ENCODE data around the gene PRDM16. TPM values are rescaled to one million over a fixed set of nuclear protein-coding genes. Genes with fewer than 3 reads are reported as not detected.

PRDM16 gene
- polyA plus RNA-seq, 1 experiment: 0.06 TPM

- CTCF ChIA-PET: interaction anchor here (1.0 to 2.7 kb wide), 6 partner anchors 195 to 1011 kb away, joined by 3 to 14 read pairs (median 8); partner anchors contain the start of gene PEX10
Measured at GRCh38 chr1:3423896-3424611, 355.1 kb downstream of the PRDM16 start.

GRCh38 chr1:3425486-3426215, 356.6 kb downstream of the PRDM16 start:
- Histone ChIP-seq H3K4me3 (ENCODE audit: low read depth, low read length) (no peak overlapping the region), H3K27ac (ENCODE audit: low read depth, low read length) (no peak overlapping the region), H3K9me3 (ENCODE audit: control insufficient read depth, insufficient read depth, low read length) (no peaks in the 10 kb centered on the region; the same call in 1 of the 2 replicates), H3K27me3 (ENCODE audit: control insufficient read depth, insufficient read depth, low read length) (peaks cover 5% of the 10 kb centered on the region)
- no peak for TF ChIP-seq CTCF (IDR thresholded peaks at IDR 0.05; ENCODE audit: low read depth, low read length)
- ChIA-PET POLR2A (no interaction called here), CTCF (interaction anchor here (0.6 to 2.7 kb wide), 10 partner anchors 44 to 1019 kb away, joined by 3 to 8 read pairs (median 3); partner anchors contain the start of gene TNFRSF14)
- no peak for DNase-seq (ENCODE audit: low read depth, low spot score)

More at GRCh38 chr1:3423896-3424611, 355.1 kb downstream of the PRDM16 start:
- no peak for DNase-seq (ENCODE audit: low read depth, low spot score)
- no peak for TF ChIP-seq CTCF (IDR thresholded peaks at IDR 0.05; ENCODE audit: low read depth, low read length)
- Histone ChIP-seq H3K4me3 (ENCODE audit: low read depth, low read length) (no peak overlapping the region), H3K27me3 (ENCODE audit: control insufficient read depth, insufficient read depth, low read length) (peaks cover 5% of the 10 kb centered on the region), H3K27ac (ENCODE audit: low read depth, low read length) (no peak overlapping the region), H3K9me3 (ENCODE audit: control insufficient read depth, insufficient read depth, low read length) (no peaks in the 10 kb centered on the region; the same call in 1 of the 2 replicates)
- POLR2A ChIA-PET: no interaction called here

GRCh38 chr1:3426956-3427535, 358.0 kb downstream of the PRDM16 start:
- no peak overlapping the region for H3K4me3 ChIP-seq (ENCODE audit: low read depth, low read length)
- peaks cover 5% of the 10 kb centered on the region for H3K27me3 ChIP-seq (ENCODE audit: control insufficient read depth, insufficient read depth, low read length)
- ChIA-PET CTCF (no interaction called here), POLR2A (no interaction called here)
- no peak for DNase-seq (ENCODE audit: low read depth, low spot score)
- no peaks in the 10 kb centered on the region; the same call in 1 of the 2 replicates for H3K9me3 ChIP-seq (ENCODE audit: control insufficient read depth, insufficient read depth, low read length)
- H3K27ac ChIP-seq (ENCODE audit: low read depth, low read length): no peak overlapping the region
- no peak for TF ChIP-seq CTCF (IDR thresholded peaks at IDR 0.05; ENCODE audit: low read depth, low read length)

GRCh38 chr1:3427711-3428704, 359.0 kb downstream of the PRDM16 start:
- no peak for TF ChIP-seq CTCF (IDR thresholded peaks at IDR 0.05; ENCODE audit: low read depth, low read length)
- H3K9me3 ChIP-seq (ENCODE audit: control insufficient read depth, insufficient read depth, low read length): no peaks in the 10 kb centered on the region; the same call in 1 of the 2 replicates
- ChIA-PET CTCF (interaction anchor here (0.6 kb wide), 1 partner anchor 59 kb away, joined by 3 read pairs; no protein-coding TSS in a partner anchor), POLR2A (interaction anchor here (0.6 kb wide), 2 partner anchors 473 to 1132 kb away, joined by 4 read pairs; no protein-coding TSS in a partner anchor)
- H3K27ac ChIP-seq (ENCODE audit: low read depth, low read length): no peak overlapping the region
- H3K4me3 ChIP-seq (ENCODE audit: low read depth, low read length): no peak overlapping the region
- H3K27me3 ChIP-seq (ENCODE audit: control insufficient read depth, insufficient read depth, low read length): peaks cover 5% of the 10 kb centered on the region
- no peak for DNase-seq (ENCODE audit: low read depth, low spot score)

Measured in AG04450 (cell line).